Measurements from ENCODE around the gene DCC.

- no peak for TF ChIP-seq CTCF (IDR thresholded peaks at IDR 0.05; ENCODE audit: low read depth, low read length, poor library complexity, severe bottlenecking)
- no peak for TF ChIP-seq EZH2phosphoT487 (IDR thresholded peaks at IDR 0.05; ENCODE audit: borderline replicate concordance, low read length)
Measured at GRCh38 chr18:53426666-53427184, 1086.7 kb downstream of the DCC start.
